SHP77 treated with DMSO at 0.1 percent for 48 hours (cell line): ENCODE data around the gene GPR18.

Experiments used
- DNase-seq: peaks from one replicate; lab custom pipeline; 2025; lab: John Stamatoyannopoulos, UW

The GPR18 gene

GRCh38 chr13:99208185-99208584 lies 50.0 kb downstream of the GPR18 start:
- DNase-seq: no peak

- no peak for DNase-seq
Measured at GRCh38 chr13:99207511-99207910, 50.7 kb downstream of the GPR18 start.

- DNase-seq: no peak
Measured at GRCh38 chr13:99206873-99207272, 51.3 kb downstream of the GPR18 start.

- DNase-seq: no peak
Measured at GRCh38 chr13:99206226-99206625, 52.0 kb downstream of the GPR18 start.

GRCh38 chr13:99205621-99206220 lies 52.5 kb downstream of the GPR18 start:
- no peak for DNase-seq
